Heart left ventricle (tissue), 13 donors: ENCODE measurements around the gene NTRK1.

Experiments
- POLR2A ChIP-seq, 2 donors: fragments of 450-650 bp; IDR thresholded peaks; one replicate each; pipeline ENCODE4 v1.6.1; 2017; ENCODE audit warnings: antibody characterized with exemption in 2 of 2, mild to moderate bottlenecking in 2 of 2, moderate library complexity in 2 of 2
- TF ChIP-seq, protein P1 (sequence below), 12 donors: fragments of 200-600 bp; sonication (generic) in 4 of 12; IDR thresholded peaks; one replicate each; pipeline versions ENCODE4 v1.5.0 to v1.8.0; 2018 to 2022; ENCODE audit warnings: antibody characterized with exemption in 12 of 12, mild to moderate bottlenecking in 5 of 12
- donor health status: ischemic (EF 13 %, LVEDD 7.1; RV severe dilation, severe dysfunction).
- donor health status: DM: no; HTN: yes; CAD: no.
- donor health status: DM: no; HTN: no; CAD: no.
- donor health status: ischemic (EF 25% LVEDD 6.9; RV normal size, moderate dysfunction).
- donor health status: ischemic (EF 25% LVEDD 5.7; RV mildly dilated, moderate dysfunction).
- donor health status: ischemic (EF 35%, LVEDD 5.7; RV mildly dilated, moderate dysfunction).
- donor health status: nonischemic (EF 11% LVEDD 7.7; RV severe dilation, severe dysfunction).
- donor health status: DM: yes; HTN: yes; CAD: no.
- donor health status: PGD.
- donor health status: ischemic (EF 29% LVEDD 5.4; RV normal size, mild dysfunction).
- donor health status: nonischemic (EF 23%, LVEDD 6.1; RV moderate dilation, normal function).

DNA sequence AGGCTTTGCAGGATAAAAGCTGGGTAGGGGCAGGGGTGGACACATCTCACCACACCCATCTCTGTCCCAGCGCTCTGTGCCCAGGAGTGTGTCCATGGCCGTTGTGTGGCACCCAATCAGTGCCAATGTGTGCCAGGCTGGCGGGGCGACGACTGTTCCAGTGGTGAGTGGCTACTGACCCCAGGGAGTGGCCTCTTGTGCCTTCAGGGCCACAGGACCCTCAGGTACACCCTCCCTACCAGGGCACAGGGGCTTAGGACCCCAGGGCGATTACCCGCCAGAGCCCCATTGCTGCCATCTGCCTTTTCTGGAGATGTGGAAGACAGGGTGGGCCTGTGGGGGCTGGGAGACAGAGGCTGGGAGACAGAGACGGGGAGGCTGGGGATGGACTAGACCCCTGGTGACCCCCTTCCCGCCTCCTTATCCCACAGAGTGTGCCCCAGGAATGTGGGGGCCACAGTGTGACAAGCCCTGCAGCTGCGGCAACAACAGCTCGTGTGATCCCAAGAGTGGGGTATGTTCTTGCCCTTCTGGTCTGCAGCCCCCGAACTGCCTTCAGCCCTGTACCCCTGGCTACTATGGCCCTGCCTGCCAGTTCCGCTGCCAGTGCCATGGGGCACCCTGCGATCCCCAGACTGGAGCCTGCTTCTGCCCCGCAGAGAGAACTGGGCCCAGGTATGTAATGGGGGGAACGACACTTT is 45.7 kb downstream of the NTRK1 start:
- TF ChIP-seq, protein P1, sequence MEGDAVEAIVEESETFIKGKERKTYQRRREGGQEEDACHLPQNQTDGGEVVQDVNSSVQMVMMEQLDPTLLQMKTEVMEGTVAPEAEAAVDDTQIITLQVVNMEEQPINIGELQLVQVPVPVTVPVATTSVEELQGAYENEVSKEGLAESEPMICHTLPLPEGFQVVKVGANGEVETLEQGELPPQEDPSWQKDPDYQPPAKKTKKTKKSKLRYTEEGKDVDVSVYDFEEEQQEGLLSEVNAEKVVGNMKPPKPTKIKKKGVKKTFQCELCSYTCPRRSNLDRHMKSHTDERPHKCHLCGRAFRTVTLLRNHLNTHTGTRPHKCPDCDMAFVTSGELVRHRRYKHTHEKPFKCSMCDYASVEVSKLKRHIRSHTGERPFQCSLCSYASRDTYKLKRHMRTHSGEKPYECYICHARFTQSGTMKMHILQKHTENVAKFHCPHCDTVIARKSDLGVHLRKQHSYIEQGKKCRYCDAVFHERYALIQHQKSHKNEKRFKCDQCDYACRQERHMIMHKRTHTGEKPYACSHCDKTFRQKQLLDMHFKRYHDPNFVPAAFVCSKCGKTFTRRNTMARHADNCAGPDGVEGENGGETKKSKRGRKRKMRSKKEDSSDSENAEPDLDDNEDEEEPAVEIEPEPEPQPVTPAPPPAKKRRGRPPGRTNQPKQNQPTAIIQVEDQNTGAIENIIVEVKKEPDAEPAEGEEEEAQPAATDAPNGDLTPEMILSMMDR (IDR thresholded peaks at IDR 0.05), result no peak
- TF ChIP-seq POLR2A (IDR thresholded peaks at IDR 0.05), result no peak
